PC-9 (cell line): ENCODE measurements around the gene ACYP2. TPM values are rescaled to one million over a fixed set of nuclear protein-coding genes. Genes with fewer than 3 reads are reported as not detected.

Source experiments
- BruUV-seq: library from RNA; stranded (reverse); fragments of 400-500 nt; replicated peaks from 2 replicates; lab custom pipeline; 2021; lab: Mats Ljungman, UMichigan
- CTCF ChIA-PET: fragments of 300-600 bp; sonication (Branson Sonifier 250); formaldehyde crosslinking; loops from one replicate; lab custom pipeline; 2022; ENCODE audit warnings: antibody characterized with exemption; lab: Charles Lee
- POLR2A ChIA-PET: fragments of 300-600 bp; sonication (Branson Sonifier 250); formaldehyde crosslinking; loops from one replicate; lab custom pipeline; 2022; ENCODE audit warnings: antibody characterized with exemption; ENCODE audit not compliant: unreplicated experiment; lab: Charles Lee
- DNase-seq, 2 experiments: peaks; one replicate each; pipeline versions ENCODE4 v3.0.0 to v3.0.0-alpha.2; 2015 to 2022; ENCODE audit warnings: mixed read lengths in 1 of 2
- H2AFZ ChIP-seq: fragments of 200-600 bp; sonication (generic); 2 replicates; pipeline ENCODE4 v1.8.1; 2017; ENCODE audit warnings: antibody characterized with exemption
- H3F3A ChIP-seq: fragments of 200-600 bp; sonication (generic); 2 replicates; pipeline ENCODE4 v1.8.1; 2017; ENCODE audit warnings: antibody characterized with exemption, mild to moderate bottlenecking, low read depth; ENCODE audit not compliant: insufficient read depth
- H3K27ac ChIP-seq: fragments of 200-600 bp; sonication (generic); 2 replicates; pipeline ENCODE4 v1.6.1; 2016; ENCODE audit warnings: mixed run types
- H3K27me3 ChIP-seq: fragments of 200-600 bp; sonication (generic); 2 replicates; pipeline ENCODE4 v1.6.1; 2016; ENCODE audit warnings: low read depth, mixed run types; ENCODE audit not compliant: insufficient read depth
- H3K36me3 ChIP-seq: fragments of 200-600 bp; sonication (generic); 2 replicates; pipeline ENCODE4 v1.6.1; 2016; ENCODE audit warnings: low read depth, mixed run types
- H3K4me1 ChIP-seq: fragments of 200-600 bp; sonication (generic); replicated peaks from 2 replicates; pipeline ENCODE4 v1.6.1; 2016; ENCODE audit warnings: mixed run types; ENCODE audit not compliant: insufficient read depth
- H3K4me2 ChIP-seq: fragments of 200-600 bp; sonication (generic); 2 replicates; pipeline ENCODE4 v1.6.1; 2017; ENCODE audit warnings: mixed run types
- H3K4me3 ChIP-seq: fragments of 200-600 bp; sonication (generic); 2 replicates; pipeline ENCODE4 v1.6.1; 2016; ENCODE audit warnings: mixed run types
- H3K79me2 ChIP-seq: fragments of 200-600 bp; sonication (generic); 2 replicates; pipeline ENCODE4 v1.6.1; 2017; ENCODE audit warnings: low read depth, mixed run types
- H3K9me2 ChIP-seq: fragments of 200-600 bp; sonication (generic); 2 replicates; pipeline ENCODE4 v1.8.1; 2017; ENCODE audit warnings: mild to moderate bottlenecking; ENCODE audit not compliant: insufficient read depth
- H3K9me3 ChIP-seq: fragments of 200-600 bp; sonication (generic); 2 replicates; pipeline ENCODE4 v1.8.1; 2016; ENCODE audit warnings: low read depth; ENCODE audit not compliant: insufficient read depth
- H4K20me1 ChIP-seq: fragments of 200-600 bp; sonication (generic); 2 replicates; pipeline ENCODE4 v1.8.1; 2017; ENCODE audit not compliant: insufficient read depth
- EZH2 ChIP-seq: fragments of 200-600 bp; sonication (generic); IDR thresholded peaks from 2 replicates; pipeline ENCODE4 v1.8.0; 2017; ENCODE audit warnings: antibody characterized with exemption, low read depth
- intact Hi-C: fragments of 100-400 bp; cut with micrococcal nuclease; formaldehyde crosslinking; loops from one replicate; pipeline ENCODE4 v1.10.0; 2022; ENCODE audit not compliant: unreplicated experiment
- total RNA-seq: library from RNA; stranded (reverse); gene quantifications from 2 replicates; pipeline ENCODE4 v1.2.3, GENCODE V29; 2021
- TF ChIP-seq, protein P1 (sequence below): fragments of 200-600 bp; sonication (generic); conservative IDR thresholded peaks from 2 replicates; pipeline ENCODE4 v1.6.1; 2017; ENCODE audit warnings: mixed run types, antibody characterized with exemption, mild to moderate bottlenecking, moderate library complexity

ACYP2 gene
- total RNA-seq, 1 experiment from 2014 or later = 25.9 TPM

DNA sequence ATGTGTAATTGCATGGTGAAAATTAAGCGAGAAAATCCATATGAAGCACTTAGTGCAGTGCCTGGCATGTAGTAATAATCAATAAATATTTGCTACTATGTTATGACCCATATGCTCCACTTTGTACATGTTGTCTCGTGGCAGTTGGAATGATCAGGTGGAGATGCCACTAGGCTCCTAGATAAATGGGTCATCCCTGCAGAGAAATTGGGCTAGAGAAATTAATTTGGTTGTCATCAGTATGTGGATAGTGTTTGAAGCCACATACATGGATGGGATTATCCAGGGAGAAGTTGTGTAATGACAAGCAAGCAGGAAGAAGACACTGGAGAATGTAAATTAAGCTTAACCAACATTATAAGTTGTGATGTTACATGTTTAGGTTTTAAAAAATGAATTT, 33.0 kb downstream of the ACYP2 start:
- Histone ChIP-seq H3K9me3 (no peaks in the 10 kb centered on the region; the same call in 1 of the 2 replicates), H4K20me1 (no peaks in the 10 kb centered on the region), H2AFZ (no peak overlapping the region), H3K4me2 (no peak overlapping the region), H3K36me3 (no peaks in the 10 kb centered on the region), H3K4me1 (peaks cover 7% of the 10 kb centered on the region), H3K9me2 (no peaks in the 10 kb centered on the region), H3F3A (no peaks in the 10 kb centered on the region), H3K27ac (no peak overlapping the region), H3K79me2 (no peaks in the 10 kb centered on the region), H3K4me3 (no peak overlapping the region), H3K27me3 (no peaks in the 10 kb centered on the region)
- intact Hi-C loops = no loop called here
- DNase-seq = no peak
- no TSS peak for BruUV-seq
- ChIA-PET CTCF (no interaction called here), POLR2A (no interaction called here)
- no peak for TF ChIP-seq EZH2
- TF ChIP-seq, protein P1, sequence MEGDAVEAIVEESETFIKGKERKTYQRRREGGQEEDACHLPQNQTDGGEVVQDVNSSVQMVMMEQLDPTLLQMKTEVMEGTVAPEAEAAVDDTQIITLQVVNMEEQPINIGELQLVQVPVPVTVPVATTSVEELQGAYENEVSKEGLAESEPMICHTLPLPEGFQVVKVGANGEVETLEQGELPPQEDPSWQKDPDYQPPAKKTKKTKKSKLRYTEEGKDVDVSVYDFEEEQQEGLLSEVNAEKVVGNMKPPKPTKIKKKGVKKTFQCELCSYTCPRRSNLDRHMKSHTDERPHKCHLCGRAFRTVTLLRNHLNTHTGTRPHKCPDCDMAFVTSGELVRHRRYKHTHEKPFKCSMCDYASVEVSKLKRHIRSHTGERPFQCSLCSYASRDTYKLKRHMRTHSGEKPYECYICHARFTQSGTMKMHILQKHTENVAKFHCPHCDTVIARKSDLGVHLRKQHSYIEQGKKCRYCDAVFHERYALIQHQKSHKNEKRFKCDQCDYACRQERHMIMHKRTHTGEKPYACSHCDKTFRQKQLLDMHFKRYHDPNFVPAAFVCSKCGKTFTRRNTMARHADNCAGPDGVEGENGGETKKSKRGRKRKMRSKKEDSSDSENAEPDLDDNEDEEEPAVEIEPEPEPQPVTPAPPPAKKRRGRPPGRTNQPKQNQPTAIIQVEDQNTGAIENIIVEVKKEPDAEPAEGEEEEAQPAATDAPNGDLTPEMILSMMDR = no peak

GRCh38 chr2:54149638-54150441, 34.4 kb downstream of the ACYP2 start:
- Histone ChIP-seq H2AFZ (no peak overlapping the region), H3F3A (no peaks in the 10 kb centered on the region), H3K4me3 (no peak overlapping the region), H3K9me3 (no peaks in the 10 kb centered on the region; the same call in 1 of the 2 replicates), H3K4me1 (peaks cover 7% of the 10 kb centered on the region; the same call in 1 of the 2 replicates), H3K36me3 (no peaks in the 10 kb centered on the region), H3K79me2 (no peaks in the 10 kb centered on the region), H3K4me2 (no peak overlapping the region), H3K27ac (no peak overlapping the region), H3K27me3 (no peaks in the 10 kb centered on the region), H4K20me1 (no peaks in the 10 kb centered on the region), H3K9me2 (no peaks in the 10 kb centered on the region)
- BruUV-seq = no TSS peak
- ChIA-PET POLR2A (no interaction called here), CTCF (interaction anchor here (0.6 kb wide), 1 partner anchor 353 kb away, joined by 3 read pairs; no protein-coding TSS in a partner anchor)
- no peak for DNase-seq
- intact Hi-C loops = no loop called here
- TF ChIP-seq EZH2 = no peak
- TF ChIP-seq, protein P1 = no peak

- Histone ChIP-seq H3K4me3 (no peak overlapping the region), H3K27me3 (no peaks in the 10 kb centered on the region), H3F3A (no peaks in the 10 kb centered on the region), H3K27ac (no peak overlapping the region), H3K36me3 (no peaks in the 10 kb centered on the region), H3K9me3 (peaks cover 4% of the 10 kb centered on the region; the same call in 1 of the 2 replicates), H4K20me1 (no peaks in the 10 kb centered on the region), H3K79me2 (no peaks in the 10 kb centered on the region), H3K4me1 (no peaks in the 10 kb centered on the region), H2AFZ (no peak overlapping the region), H3K9me2 (no peaks in the 10 kb centered on the region), H3K4me2 (no peak overlapping the region)
- intact Hi-C loops = no loop called here
- BruUV-seq = no TSS peak
- CTCF ChIA-PET = no interaction called here
- POLR2A ChIA-PET = interaction anchor here (0.6 kb wide), 1 partner anchor 164 kb away, joined by 3 read pairs; no protein-coding TSS in a partner anchor
- no peak for DNase-seq
- TF ChIP-seq EZH2 = no peak
- TF ChIP-seq, protein P1 = no peak
Observed at GRCh38 chr2:54158311-54158710, 42.9 kb downstream of the ACYP2 start.
